Progenitor cell of endocrine pancreas (in vitro differentiated cells): ENCODE results near the gene FOXO1. TPM values are rescaled to one million over a fixed set of nuclear protein-coding genes. Genes with fewer than 3 reads are reported as not detected.

Experiments
- DNase-seq: peaks from one replicate; pipeline ENCODE4 v3.0.0; 2021; ENCODE audit warnings: low spot score; ENCODE audit not compliant: unreplicated experiment
- H3K27ac Mint-ChIP-seq: 2 replicates; pipeline ENCODE4 v1.8.0; 2021; ENCODE audit warnings: mild to moderate bottlenecking, moderate library complexity, mixed read lengths
- H3K27me3 Mint-ChIP-seq: 2 replicates; pipeline ENCODE4 v1.8.0; 2021; ENCODE audit warnings: mixed read lengths
- H3K36me3 Mint-ChIP-seq: 2 replicates; pipeline ENCODE4 v1.8.0; 2022; ENCODE audit warnings: mixed read lengths; ENCODE audit not compliant: insufficient read depth
- H3K4me1 Mint-ChIP-seq: 2 replicates; pipeline ENCODE4 v1.8.0; 2021; ENCODE audit warnings: low read depth, mixed read lengths
- H3K4me3 Mint-ChIP-seq: 2 replicates; pipeline ENCODE4 v1.8.0; 2021; ENCODE audit warnings: low read depth, mild to moderate bottlenecking, moderate library complexity, mixed read lengths
- H3K9me3 Mint-ChIP-seq: 2 replicates; pipeline ENCODE4 v1.8.0; 2021; ENCODE audit warnings: low read depth, mixed read lengths
- CTCF ChIP-seq: fragments of 200-600 bp; sonication (generic); IDR thresholded peaks from one replicate; pipeline ENCODE4 v1.5.0; 2021; ENCODE audit warnings: antibody characterized with exemption, mild to moderate bottlenecking; ENCODE audit not compliant: unreplicated experiment
- total RNA-seq: library from RNA; stranded (reverse); gene quantifications from 2 replicates; pipeline ENCODE4 v1.2.1, GENCODE V29; 2021

The FOXO1 gene
- total RNA-seq, 1 donor from 2014 or later = 15.7 TPM

GRCh38 chr13:40579535-40579934, 86.9 kb downstream of the FOXO1 start:
- no peaks in the 10 kb centered on the region for H3K27me3 Mint-ChIP-seq
- H3K4me1 Mint-ChIP-seq = peaks cover 9% of the 10 kb centered on the region
- DNase-seq = no peak
- no peak for TF ChIP-seq CTCF
- peaks cover 8% of the 10 kb centered on the region for H3K36me3 Mint-ChIP-seq
- peaks cover 13% of the 10 kb centered on the region for H3K9me3 Mint-ChIP-seq
- no peak overlapping the region for H3K4me3 Mint-ChIP-seq
- no peak overlapping the region for H3K27ac Mint-ChIP-seq

- peaks cover 9% of the 10 kb centered on the region for H3K4me1 Mint-ChIP-seq
- H3K27me3 Mint-ChIP-seq = no peaks in the 10 kb centered on the region
- no peak for TF ChIP-seq CTCF
- DNase-seq = no peak
- H3K27ac Mint-ChIP-seq = no peak overlapping the region
- H3K9me3 Mint-ChIP-seq = peaks cover 6% of the 10 kb centered on the region
- H3K4me3 Mint-ChIP-seq = no peak overlapping the region
- peaks cover 4% of the 10 kb centered on the region for H3K36me3 Mint-ChIP-seq
Measured at GRCh38 chr13:40578055-40578454, 88.4 kb downstream of the FOXO1 start.

GRCh38 chr13:40576369-40576768, 90.1 kb downstream of the FOXO1 start:
- TF ChIP-seq CTCF = no peak
- no peak overlapping the region for H3K27ac Mint-ChIP-seq
- H3K4me3 Mint-ChIP-seq = no peak overlapping the region
- peaks cover 9% of the 10 kb centered on the region for H3K4me1 Mint-ChIP-seq
- H3K9me3 Mint-ChIP-seq = no peaks in the 10 kb centered on the region
- no peaks in the 10 kb centered on the region for H3K36me3 Mint-ChIP-seq
- no peaks in the 10 kb centered on the region for H3K27me3 Mint-ChIP-seq
- DNase-seq = no peak

- no peak overlapping the region for H3K4me3 Mint-ChIP-seq
- no peaks in the 10 kb centered on the region for H3K9me3 Mint-ChIP-seq
- peaks cover 6% of the 10 kb centered on the region for H3K4me1 Mint-ChIP-seq
- no peak for DNase-seq
- H3K27ac Mint-ChIP-seq = no peak overlapping the region
- no peak for TF ChIP-seq CTCF
- no peaks in the 10 kb centered on the region for H3K27me3 Mint-ChIP-seq
- H3K36me3 Mint-ChIP-seq = no peaks in the 10 kb centered on the region
Measured at GRCh38 chr13:40572961-40573360, 93.5 kb downstream of the FOXO1 start.

GRCh38 chr13:40571338-40571963, 95.0 kb downstream of the FOXO1 start:
- Mint-ChIP-seq H3K4me1 (peaks cover 6% of the 10 kb centered on the region), H3K9me3 (no peaks in the 10 kb centered on the region), H3K27me3 (no peaks in the 10 kb centered on the region), H3K36me3 (no peaks in the 10 kb centered on the region), H3K4me3 (no peak overlapping the region), H3K27ac (no peak overlapping the region)
- no peak for DNase-seq
- TF ChIP-seq CTCF = no peak
